Caco-2 (cell line): ENCODE results near the gene PRADC1. TPM values are rescaled to one million over a fixed set of nuclear protein-coding genes. Genes with fewer than 3 reads are reported as not detected.

ENCODE experiments used
- BruUV-seq: library from RNA; stranded (reverse); fragments of 400-500 nt; replicated peaks from 2 replicates; lab custom pipeline; 2021; lab: Mats Ljungman, UMichigan
- CTCF ChIA-PET: fragments of 300-600 bp; sonication (Branson Sonifier 250); formaldehyde crosslinking; loops from one replicate; lab custom pipeline; 2022; ENCODE audit warnings: antibody characterized with exemption; lab: Charles Lee
- POLR2A ChIA-PET: fragments of 300-600 bp; sonication (Branson Sonifier 250); formaldehyde crosslinking; loops from one replicate; lab custom pipeline; 2022; ENCODE audit warnings: antibody characterized with exemption; lab: Charles Lee
- DNase-seq, 2 experiments: peaks; one replicate each; pipeline versions ENCODE4 v3.0.0 to v3.0.0-alpha.2; 2020 to 2022
- H3K27me3 ChIP-seq: replicated peaks from 2 replicates; pipeline ENCODE4 v1.6.0; 2011; ENCODE audit warnings: low read length; ENCODE audit not compliant: control insufficient read depth, insufficient read depth
- H3K36me3 ChIP-seq: 2 replicates; pipeline ENCODE4 v1.5.1; 2011; ENCODE audit warnings: low read length; ENCODE audit not compliant: control insufficient read depth, insufficient read depth
- H3K4me1 ChIP-seq: fragments of 250-450 bp; sonication (Bioruptor Pico); 2 replicates; pipeline ENCODE4 v1.5.1; 2020; ENCODE audit warnings: mild to moderate bottlenecking
- H3K4me3 ChIP-seq: 2 replicates; pipeline ENCODE4 v1.5.1; 2011; ENCODE audit warnings: low read depth, mild to moderate bottlenecking, control low read depth, low read length
- H3K9me3 ChIP-seq: fragments of 250-450 bp; sonication (Bioruptor Pico); 2 replicates; pipeline ENCODE4 v1.5.1; 2020; ENCODE audit warnings: mild to moderate bottlenecking, moderate library complexity
- H3K27ac Mint-ChIP-seq: one replicate; pipeline ENCODE4 v1.8.0; 2022; ENCODE audit warnings: mixed read lengths; ENCODE audit not compliant: unreplicated experiment
- H3K27me3 Mint-ChIP-seq: one replicate; pipeline ENCODE4 v1.8.0; 2022; ENCODE audit warnings: mixed read lengths; ENCODE audit not compliant: insufficient read depth, unreplicated experiment
- H3K36me3 Mint-ChIP-seq: one replicate; pipeline ENCODE4 v1.8.0; 2022; ENCODE audit warnings: mild to moderate bottlenecking, mixed read lengths; ENCODE audit not compliant: insufficient read depth, unreplicated experiment
- H3K4me1 Mint-ChIP-seq: one replicate; pipeline ENCODE4 v1.8.0; 2022; ENCODE audit warnings: low read depth, mixed read lengths; ENCODE audit not compliant: unreplicated experiment
- H3K4me3 Mint-ChIP-seq: one replicate; pipeline ENCODE4 v1.8.0; 2022; ENCODE audit warnings: mild to moderate bottlenecking, moderate library complexity, mixed read lengths; ENCODE audit not compliant: unreplicated experiment
- H3K9me3 Mint-ChIP-seq: one replicate; pipeline ENCODE4 v1.8.0; 2022; ENCODE audit warnings: mixed read lengths; ENCODE audit not compliant: unreplicated experiment
- intact Hi-C: fragments of 100-400 bp; cut with micrococcal nuclease; formaldehyde crosslinking; loops from one replicate; pipeline ENCODE4 v1.10.0; 2022; ENCODE audit not compliant: unreplicated experiment
- total RNA-seq: library from RNA; stranded (reverse); gene quantifications from 2 replicates; pipeline ENCODE4 v1.2.3, GENCODE V29; 2022
- TF ChIP-seq, protein P1 (sequence below), 2 experiments: fragments of 200-600 bp in 1 of 2; IDR thresholded peaks; 1 replicate in 1 of 2; 2 replicates in 1 of 2; pipeline versions ENCODE4 v1.5.1 to v1.8.0; 2011 to 2022; ENCODE audit warnings: antibody characterized with exemption in 1 of 2, control low read depth in 1 of 2, inconsistent platforms in 1 of 2, low read depth in 1 of 2, low read length in 1 of 2, mild to moderate bottlenecking in 1 of 2, moderate library complexity in 1 of 2; ENCODE audit not compliant: insufficient read depth in 1 of 2, severe bottlenecking in 1 of 2, unreplicated experiment in 1 of 2

PRADC1 gene
- total RNA-seq, 1 experiment from 2014 or later, result 24.1 TPM

- no peak overlapping the region for H3K4me3 Mint-ChIP-seq
- CTCF ChIA-PET, result interaction anchor here (0.8 kb wide), 1 partner anchor 37 kb away, joined by 4 read pairs; no protein-coding TSS in a partner anchor
- H3K9me3 ChIP-seq, result no peaks in the 10 kb centered on the region
- no TSS peak for BruUV-seq
- H3K36me3 Mint-ChIP-seq, result peaks cover 28% of the 10 kb centered on the region
- H3K4me1 Mint-ChIP-seq, result no peaks in the 10 kb centered on the region
- H3K27me3 ChIP-seq, result no peaks in the 10 kb centered on the region
- TF ChIP-seq, protein P1, sequence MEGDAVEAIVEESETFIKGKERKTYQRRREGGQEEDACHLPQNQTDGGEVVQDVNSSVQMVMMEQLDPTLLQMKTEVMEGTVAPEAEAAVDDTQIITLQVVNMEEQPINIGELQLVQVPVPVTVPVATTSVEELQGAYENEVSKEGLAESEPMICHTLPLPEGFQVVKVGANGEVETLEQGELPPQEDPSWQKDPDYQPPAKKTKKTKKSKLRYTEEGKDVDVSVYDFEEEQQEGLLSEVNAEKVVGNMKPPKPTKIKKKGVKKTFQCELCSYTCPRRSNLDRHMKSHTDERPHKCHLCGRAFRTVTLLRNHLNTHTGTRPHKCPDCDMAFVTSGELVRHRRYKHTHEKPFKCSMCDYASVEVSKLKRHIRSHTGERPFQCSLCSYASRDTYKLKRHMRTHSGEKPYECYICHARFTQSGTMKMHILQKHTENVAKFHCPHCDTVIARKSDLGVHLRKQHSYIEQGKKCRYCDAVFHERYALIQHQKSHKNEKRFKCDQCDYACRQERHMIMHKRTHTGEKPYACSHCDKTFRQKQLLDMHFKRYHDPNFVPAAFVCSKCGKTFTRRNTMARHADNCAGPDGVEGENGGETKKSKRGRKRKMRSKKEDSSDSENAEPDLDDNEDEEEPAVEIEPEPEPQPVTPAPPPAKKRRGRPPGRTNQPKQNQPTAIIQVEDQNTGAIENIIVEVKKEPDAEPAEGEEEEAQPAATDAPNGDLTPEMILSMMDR (IDR thresholded peaks at IDR 0.05; ENCODE audit: insufficient read depth in 1 of 2, low read depth in 1 of 2, low read length in 1 of 2, severe bottlenecking in 1 of 2, unreplicated experiment in 1 of 2), result no peak
- H3K36me3 ChIP-seq, result no peaks in the 10 kb centered on the region
- H3K27ac Mint-ChIP-seq, result no peak overlapping the region
- H3K9me3 Mint-ChIP-seq, result no peaks in the 10 kb centered on the region
- DNase-seq, result no peak
- H3K4me1 ChIP-seq, result no peaks in the 10 kb centered on the region
- no peak overlapping the region for H3K4me3 ChIP-seq
- POLR2A ChIA-PET, result interaction anchor here (0.7 kb wide), 1 partner anchor 37 kb away, joined by 3 read pairs; no protein-coding TSS in a partner anchor
- H3K27me3 Mint-ChIP-seq, result no peaks in the 10 kb centered on the region
- intact Hi-C loops, result no loop called here
Measured at GRCh38 chr2:73228631-73229030, 4.4 kb downstream of the PRADC1 start.

DNA sequence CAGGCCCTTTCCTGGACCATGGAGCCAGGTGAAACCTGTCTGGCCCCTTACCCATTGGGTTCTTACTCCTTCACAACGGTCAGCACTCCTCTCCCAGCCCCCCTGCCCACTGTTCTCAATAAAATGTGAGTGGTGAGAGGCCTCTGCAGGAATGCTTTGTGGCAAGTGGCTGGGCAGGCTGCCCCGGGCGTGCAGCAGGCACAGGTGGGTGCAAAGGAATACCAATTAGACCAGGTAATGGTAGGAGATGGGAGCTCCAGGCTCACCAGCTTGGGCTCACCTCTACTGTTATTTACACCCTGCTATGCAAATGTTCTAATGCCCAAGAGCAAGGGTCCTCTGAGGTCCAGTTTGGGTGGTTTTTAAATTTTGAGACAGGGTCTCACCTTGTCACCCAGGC, 6.0 kb downstream of the PRADC1 start:
- Histone ChIP-seq H3K36me3 (no peaks in the 10 kb centered on the region; the same call in 1 of the 2 replicates), H3K4me3 (no peak overlapping the region), H3K4me1 (no peaks in the 10 kb centered on the region), H3K9me3 (no peaks in the 10 kb centered on the region), H3K27me3 (no peaks in the 10 kb centered on the region)
- no peak for DNase-seq
- TF ChIP-seq, protein P1 (IDR thresholded peaks at IDR 0.05; ENCODE audit: insufficient read depth in 1 of 2, low read depth in 1 of 2, low read length in 1 of 2, severe bottlenecking in 1 of 2, unreplicated experiment in 1 of 2), result no peak
- Mint-ChIP-seq H3K9me3 (no peaks in the 10 kb centered on the region), H3K27me3 (no peaks in the 10 kb centered on the region), H3K36me3 (peaks cover 28% of the 10 kb centered on the region), H3K4me3 (no peak overlapping the region), H3K27ac (no peak overlapping the region), H3K4me1 (no peaks in the 10 kb centered on the region)
- no TSS peak for BruUV-seq
- intact Hi-C loops, result no loop called here
- POLR2A ChIA-PET, result no interaction called here
- CTCF ChIA-PET, result no interaction called here

GRCh38 chr2:73225513-73226360, 7.3 kb downstream of the PRADC1 start:
- H3K4me1 ChIP-seq, result no peaks in the 10 kb centered on the region
- POLR2A ChIA-PET, result no interaction called here
- Mint-ChIP-seq H3K27me3 (no peaks in the 10 kb centered on the region), H3K4me3 (no peak overlapping the region), H3K36me3 (peaks cover 36% of the 10 kb centered on the region), H3K9me3 (no peaks in the 10 kb centered on the region), H3K4me1 (no peaks in the 10 kb centered on the region), H3K27ac (no peak overlapping the region)
- TF ChIP-seq, protein P1 (IDR thresholded peaks at IDR 0.05; ENCODE audit: insufficient read depth in 1 of 2, low read depth in 1 of 2, low read length in 1 of 2, severe bottlenecking in 1 of 2, unreplicated experiment in 1 of 2), result no peak
- H3K36me3 ChIP-seq, result peaks cover 2% of the 10 kb centered on the region
- H3K4me3 ChIP-seq, result no peak overlapping the region
- intact Hi-C loops, result no loop called here
- TSS peak; percentile 12 for BruUV-seq
- CTCF ChIA-PET, result no interaction called here
- no peak for DNase-seq
- no peaks in the 10 kb centered on the region for H3K9me3 ChIP-seq
- H3K27me3 ChIP-seq, result no peaks in the 10 kb centered on the region
